GM19035 (cell line): ENCODE measurements around the gene OR51B4.
"Not testable (repeated sequence)": the region's sequence is repeated elsewhere in the genome, so short reads cannot be mapped to it uniquely, and the experiment has no call there.

Experiments
- ATAC-seq: cut with Tn5 transposase; IDR thresholded peaks from one replicate; pipeline ENCODE4 v1.9.1; 2021; ENCODE audit not compliant: unreplicated experiment

The OR51B4 gene

GRCh38 chr11:5301846-5302245 lies at the start of gene OR51B4:
TSS of gene OR51B4 (minus strand) at chr11:5301946. CDS start at chr11:5301946, 0 bp downstream.
- no peak for ATAC-seq

GRCh38 chr11:5351208-5351607 lies 49.5 kb upstream of the OR51B4 start, which contains the start of gene OR51B6:
TSS of gene OR51B6 (plus strand) at chr11:5351508. CDS start at chr11:5351508, 0 bp downstream.
- no peak for ATAC-seq

- no peak for ATAC-seq
These were observed 47.8 kb upstream of the OR51B4 start for GRCh38 chr11:5349550-5349949.

GRCh38 chr11:5348551-5349194 lies 46.9 kb upstream of the OR51B4 start:
- no peak for ATAC-seq

- no peak for ATAC-seq
These were observed 44.1 kb upstream of the OR51B4 start for GRCh38 chr11:5345831-5346230.

- no peak for ATAC-seq
These were observed 42.0 kb upstream of the OR51B4 start, which contains the start of gene OR51B5 for GRCh38 chr11:5343474-5344335. TSS of gene OR51B5 (minus strand) at chr11:5343524. CDS start at chr11:5343524, 0 bp downstream.

- ATAC-seq = peak; percentile 43
These were observed 38.1 kb upstream of the OR51B4 start for GRCh38 chr11:5339771-5340322.

- not testable (repeated sequence) for ATAC-seq
These were observed 35.5 kb upstream of the OR51B4 start for GRCh38 chr11:5337253-5337652.

GRCh38 chr11:5336331-5336730 lies 34.6 kb upstream of the OR51B4 start:
- ATAC-seq = no peak

GRCh38 chr11:5335170-5335569 lies 33.4 kb upstream of the OR51B4 start:
- ATAC-seq = no peak

- no peak for ATAC-seq
These were observed 22.5 kb upstream of the OR51B4 start, which contains the start of gene OR51B2 for GRCh38 chr11:5324197-5324596. TSS of gene OR51B2 (minus strand) at chr11:5324297. CDS start at chr11:5324297, 0 bp downstream.

- ATAC-seq = no peak
These were observed 15.5 kb upstream of the OR51B4 start for GRCh38 chr11:5317292-5317691.

- not testable (repeated sequence) for ATAC-seq
These were observed 11.7 kb upstream of the OR51B4 start for GRCh38 chr11:5313326-5314023.

- no peak for ATAC-seq
These were observed 8.7 kb upstream of the OR51B4 start for GRCh38 chr11:5310423-5310822.

- no peak for ATAC-seq
These were observed 5.7 kb upstream of the OR51B4 start for GRCh38 chr11:5307256-5308019.

GRCh38 chr11:5304046-5304445 lies 2.3 kb upstream of the OR51B4 start:
- no peak for ATAC-seq

- no peak for ATAC-seq
These were observed 1.9 kb upstream of the OR51B4 start for GRCh38 chr11:5303626-5304025.

GRCh38 chr11:5300251-5300650 lies 1.5 kb downstream of the OR51B4 start:
- no peak for ATAC-seq

GRCh38 chr11:5298451-5298850 lies 3.3 kb downstream of the OR51B4 start:
- ATAC-seq = no peak

- ATAC-seq = no peak
These were observed 3.9 kb downstream of the OR51B4 start for GRCh38 chr11:5297721-5298323.
